BLaER1 (cell line): ENCODE results near the gene MKNK1.
A peak's percentile ranks its signal among the peaks of the same experiment; 100 is the strongest.

ENCODE experiments used
- H3K27ac ChIP-seq: shearing (Covaris generic); formaldehyde crosslinking; 2 replicates; pipeline ENCODE4 v1.8.1; 2022
- H3K27me3 ChIP-seq: shearing (Covaris generic); formaldehyde crosslinking; 2 replicates; pipeline ENCODE4 v1.8.1; 2022
- H3K36me3 ChIP-seq: shearing (Covaris generic); formaldehyde crosslinking; 2 replicates; pipeline ENCODE4 v1.8.1; 2022
- H3K4me1 ChIP-seq: shearing (Covaris generic); formaldehyde crosslinking; 2 replicates; pipeline ENCODE4 v1.8.1; 2022
- H3K4me2 ChIP-seq: shearing (Covaris generic); formaldehyde crosslinking; 2 replicates; pipeline ENCODE4 v1.8.1; 2022
- H3K4me3 ChIP-seq: shearing (Covaris generic); formaldehyde crosslinking; 2 replicates; pipeline ENCODE4 v1.8.1; 2022
- H3K9ac ChIP-seq: shearing (Covaris generic); formaldehyde crosslinking; 2 replicates; pipeline ENCODE4 v1.8.1; 2022
- H3K9me3 ChIP-seq: shearing (Covaris generic); formaldehyde crosslinking; 2 replicates; pipeline ENCODE4 v1.8.1; 2022
- H4K20me1 ChIP-seq: shearing (Covaris generic); formaldehyde crosslinking; 2 replicates; pipeline ENCODE4 v1.8.1; 2022
- Cebpa-rat ChIP-seq: shearing (Covaris generic); IDR thresholded peaks from 2 replicates; pipeline ENCODE4 v1.8.1; 2022

MKNK1 gene

DNA sequence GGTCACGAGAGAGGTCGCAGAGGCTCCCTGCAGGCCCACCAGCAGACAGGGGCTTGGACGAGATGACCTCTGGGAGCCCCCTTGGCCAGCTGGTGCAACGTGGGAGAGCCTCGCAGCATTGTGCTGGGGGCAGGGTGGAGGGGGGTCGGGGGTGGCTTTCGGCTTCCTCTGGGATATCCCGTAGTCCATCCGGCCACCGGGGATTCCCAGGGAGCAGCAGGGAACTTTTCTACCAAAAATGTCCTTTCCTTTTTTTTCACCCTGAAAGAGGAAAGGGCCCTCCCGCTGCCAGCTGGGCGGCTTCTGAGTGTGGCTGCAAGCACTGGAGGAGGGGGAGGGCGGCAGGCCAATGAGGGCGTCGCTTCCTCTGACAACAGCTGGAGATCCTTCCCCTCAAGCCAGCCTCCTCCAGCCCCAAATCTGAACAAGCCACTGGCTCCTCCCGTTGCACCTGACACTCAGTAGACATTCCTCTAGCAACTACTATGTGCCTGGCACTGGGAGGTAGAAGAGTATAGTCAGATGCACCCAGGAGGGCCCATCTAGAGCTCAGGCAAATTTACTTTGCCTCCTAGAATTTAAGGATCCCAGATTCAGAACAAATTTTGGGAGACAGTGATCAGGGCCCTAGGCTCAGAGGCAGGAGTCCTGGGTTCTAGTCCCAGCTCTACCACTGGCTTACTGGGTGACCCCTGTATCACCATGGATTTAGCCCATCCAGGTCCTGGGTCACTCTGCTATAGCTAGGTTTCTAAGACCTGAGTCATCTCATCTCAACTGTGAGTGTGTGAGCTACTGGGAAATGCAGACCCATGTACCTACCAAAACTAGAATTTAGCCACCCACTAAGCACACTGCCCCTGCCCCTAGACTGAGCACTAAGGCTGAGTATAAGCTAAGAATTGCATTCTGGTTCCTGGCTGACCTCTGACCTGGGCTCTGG, 9.9 kb upstream of the MKNK1 start:
- H3K27ac ChIP-seq: peak overlapping the region; percentile 59; the same call in 1 of the 2 replicates
- H3K9me3 ChIP-seq: no peaks in the 10 kb centered on the region
- no peaks in the 10 kb centered on the region for H3K27me3 ChIP-seq
- no peak for TF ChIP-seq Cebpa-rat
- H3K4me1 ChIP-seq: peaks cover 72% of the 10 kb centered on the region
- peak overlapping the region; percentile 56; the same call in 1 of the 2 replicates for H3K9ac ChIP-seq
- 0 out of 2 replicates have a peak overlapping the region, but pooled peaks have one; percentile 26 for H3K4me3 ChIP-seq
- peak overlapping the region; percentile 97 for H3K4me2 ChIP-seq
- H3K36me3 ChIP-seq: peaks cover 12% of the 10 kb centered on the region
- H4K20me1 ChIP-seq: no peaks in the 10 kb centered on the region

DNA sequence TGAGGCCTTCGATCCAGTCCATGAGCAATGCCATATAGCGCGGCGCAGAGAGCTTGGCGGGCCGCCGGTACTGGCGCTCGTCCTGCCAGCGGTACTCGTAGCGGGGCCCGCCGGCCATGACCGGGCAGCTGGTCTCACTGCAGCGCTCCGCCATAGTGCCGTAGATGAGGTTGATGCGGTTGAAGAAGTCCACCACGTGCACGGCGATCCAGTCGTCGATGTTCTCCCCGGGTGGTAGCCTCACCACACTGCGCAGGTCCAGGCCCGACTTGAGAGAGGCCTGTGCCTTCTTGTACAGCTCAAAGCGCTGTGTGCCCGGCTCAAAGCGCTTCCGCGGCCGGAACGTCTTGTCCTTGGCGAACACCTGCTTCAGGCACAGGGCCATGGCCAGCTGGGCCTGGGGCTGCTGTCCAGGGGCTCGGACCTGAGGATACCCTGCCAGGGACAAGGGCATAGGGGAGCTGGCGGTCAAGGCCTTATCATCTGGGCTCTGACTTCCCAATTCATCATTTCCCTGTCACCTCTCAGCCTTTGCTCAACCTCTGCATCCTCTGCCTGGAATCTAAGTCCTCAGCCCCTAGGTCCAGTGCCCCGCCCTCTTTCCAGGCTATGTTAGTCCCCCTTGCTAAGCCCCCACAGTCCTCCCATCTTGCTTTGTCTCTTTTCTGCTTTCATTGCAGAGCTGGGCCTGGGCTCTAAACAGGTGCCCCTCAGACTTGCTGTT, 9.0 kb upstream of the MKNK1 start:
- Histone ChIP-seq H3K9ac (peak overlapping the region; percentile 56; the same call in 1 of the 2 replicates), H3K9me3 (no peaks in the 10 kb centered on the region), H3K36me3 (peaks cover 20% of the 10 kb centered on the region), H3K4me1 (peaks cover 63% of the 10 kb centered on the region), H3K4me2 (peak overlapping the region; percentile 97), H3K27me3 (no peaks in the 10 kb centered on the region), H3K4me3 (0 out of 2 replicates have a peak overlapping the region, but pooled peaks have one; percentile 26), H4K20me1 (no peaks in the 10 kb centered on the region), H3K27ac (peak overlapping the region; percentile 59; the same call in 1 of the 2 replicates)
- TF ChIP-seq Cebpa-rat: no peak

DNA sequence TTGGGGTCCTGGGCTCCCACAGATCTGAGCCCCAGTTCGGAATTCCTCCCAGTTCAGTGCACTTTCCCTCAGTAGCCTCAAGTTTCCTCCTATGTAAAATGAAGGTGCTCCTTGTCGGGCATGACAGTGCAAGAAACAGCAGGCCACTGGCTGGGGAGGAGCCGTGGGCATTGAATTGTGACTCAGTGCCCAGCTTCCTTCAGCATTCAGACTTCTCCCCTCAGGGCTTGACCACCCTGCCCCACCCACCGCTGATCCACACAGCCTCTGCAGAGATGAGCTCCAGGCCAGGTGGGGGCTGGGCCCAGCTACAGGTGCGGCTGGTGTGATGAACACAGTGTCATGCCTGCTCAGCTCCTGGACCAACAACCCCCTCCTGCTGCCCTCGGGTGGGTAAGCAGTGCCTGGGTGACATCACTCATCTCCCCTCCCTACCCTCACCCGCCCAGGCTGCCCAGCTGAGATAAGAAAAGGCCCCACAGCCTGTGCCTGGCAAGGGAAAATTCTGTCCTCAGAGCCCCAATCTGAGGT, 7.7 kb upstream of the MKNK1 start:
- Histone ChIP-seq H3K27ac (no peak overlapping the region), H3K4me1 (peaks cover 50% of the 10 kb centered on the region), H3K27me3 (no peaks in the 10 kb centered on the region), H4K20me1 (no peaks in the 10 kb centered on the region), H3K9ac (no peak overlapping the region), H3K4me2 (no peak overlapping the region; the same call in 1 of the 2 replicates), H3K36me3 (peaks cover 29% of the 10 kb centered on the region), H3K4me3 (no peak overlapping the region), H3K9me3 (no peaks in the 10 kb centered on the region)
- TF ChIP-seq Cebpa-rat: no peak

- TF ChIP-seq Cebpa-rat: no peak
- no peak overlapping the region for H3K4me2 ChIP-seq
- peaks cover 42% of the 10 kb centered on the region for H3K4me1 ChIP-seq
- no peak overlapping the region for H3K27ac ChIP-seq
- H3K4me3 ChIP-seq: no peak overlapping the region
- H4K20me1 ChIP-seq: no peaks in the 10 kb centered on the region; the same call in 1 of the 2 replicates
- peaks cover 29% of the 10 kb centered on the region for H3K36me3 ChIP-seq
- H3K9ac ChIP-seq: no peak overlapping the region
- H3K9me3 ChIP-seq: no peaks in the 10 kb centered on the region
- no peaks in the 10 kb centered on the region for H3K27me3 ChIP-seq
These were observed 3.5 kb upstream of the MKNK1 start for GRCh38 chr1:46607345-46608130.

GRCh38 chr1:46606255-46606965, 2.3 kb upstream of the MKNK1 start:
- no peak for TF ChIP-seq Cebpa-rat
- no peak overlapping the region for H3K27ac ChIP-seq
- H3K9me3 ChIP-seq: no peaks in the 10 kb centered on the region
- no peak overlapping the region for H3K4me2 ChIP-seq
- H4K20me1 ChIP-seq: no peaks in the 10 kb centered on the region; the same call in 1 of the 2 replicates
- H3K36me3 ChIP-seq: peaks cover 29% of the 10 kb centered on the region
- H3K4me1 ChIP-seq: peaks cover 38% of the 10 kb centered on the region
- H3K27me3 ChIP-seq: no peaks in the 10 kb centered on the region
- no peak overlapping the region for H3K9ac ChIP-seq
- no peak overlapping the region for H3K4me3 ChIP-seq

DNA sequence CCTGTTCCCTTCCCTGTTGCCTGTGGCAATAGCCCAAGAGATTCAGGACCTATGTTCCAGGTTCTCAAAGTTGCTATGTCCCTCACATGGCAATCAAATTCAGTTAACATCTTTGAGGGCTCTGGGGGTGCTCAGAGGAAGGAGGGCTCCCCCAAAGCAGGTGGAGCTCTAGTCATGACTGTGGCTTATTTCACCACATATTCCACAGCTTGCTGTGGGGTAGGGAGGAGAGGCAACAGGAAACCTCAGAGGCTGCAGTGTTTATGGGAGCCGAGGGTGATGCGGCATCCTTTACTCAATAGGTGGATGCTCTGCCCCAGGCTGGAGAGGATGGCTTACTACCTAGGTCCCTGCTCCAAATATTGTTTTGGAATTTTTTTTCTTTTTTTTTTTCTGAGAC, 1.2 kb upstream of the MKNK1 start:
- no peak for TF ChIP-seq Cebpa-rat
- Histone ChIP-seq H3K36me3 (peaks cover 29% of the 10 kb centered on the region), H3K9me3 (no peaks in the 10 kb centered on the region), H4K20me1 (no peaks in the 10 kb centered on the region; the same call in 1 of the 2 replicates), H3K27ac (no peak overlapping the region), H3K9ac (no peak overlapping the region), H3K4me2 (no peak overlapping the region; the same call in 1 of the 2 replicates), H3K4me3 (no peak overlapping the region), H3K27me3 (no peaks in the 10 kb centered on the region), H3K4me1 (peaks cover 42% of the 10 kb centered on the region)

DNA sequence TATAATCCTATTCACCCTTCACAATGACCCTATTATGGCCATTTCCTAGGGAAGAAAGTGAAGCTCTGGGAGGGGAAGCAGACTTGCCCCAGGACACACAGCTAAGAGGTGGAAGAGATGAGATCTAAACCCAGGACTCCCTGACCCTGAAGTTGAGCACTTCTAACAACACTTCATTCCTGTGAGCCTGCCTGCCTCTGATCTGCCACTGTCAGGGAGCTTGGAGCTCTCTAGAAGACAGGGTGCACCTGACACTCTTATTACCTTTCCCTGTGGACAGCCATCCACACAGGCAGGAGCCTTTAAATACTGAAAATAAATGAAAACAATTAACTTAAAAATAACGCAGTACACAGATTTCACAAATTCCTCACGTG, 599 bp downstream of the MKNK1 start:
- H3K4me2 ChIP-seq: peak overlapping the region; percentile 92
- peak overlapping the region; percentile 88 for H3K9ac ChIP-seq
- peak overlapping the region; percentile 74 for H3K27ac ChIP-seq
- H4K20me1 ChIP-seq: no peaks in the 10 kb centered on the region; the same call in 1 of the 2 replicates
- peak overlapping the region; percentile 91 for H3K4me3 ChIP-seq
- H3K9me3 ChIP-seq: no peaks in the 10 kb centered on the region
- H3K27me3 ChIP-seq: no peaks in the 10 kb centered on the region
- peaks cover 56% of the 10 kb centered on the region for H3K4me1 ChIP-seq
- no peak for TF ChIP-seq Cebpa-rat
- H3K36me3 ChIP-seq: peaks cover 13% of the 10 kb centered on the region

GRCh38 chr1:46601257-46602007, 2.6 kb downstream of the MKNK1 start:
- Histone ChIP-seq H3K4me1 (peaks cover 56% of the 10 kb centered on the region), H3K4me3 (no peak overlapping the region), H3K27me3 (no peaks in the 10 kb centered on the region), H3K27ac (no peak overlapping the region), H3K9me3 (no peaks in the 10 kb centered on the region), H4K20me1 (peaks cover 6% of the 10 kb centered on the region; the same call in 1 of the 2 replicates), H3K4me2 (0 out of 2 replicates have a peak overlapping the region, but pooled peaks have one; percentile 5), H3K36me3 (no peaks in the 10 kb centered on the region), H3K9ac (no peak overlapping the region)
- no peak for TF ChIP-seq Cebpa-rat
